LNCAP (cell line): ENCODE measurements around the gene PLA2G2C.

ENCODE experiments used
- TF ChIP-seq, protein P1 (sequence below): fragments of 450-650 bp; IDR thresholded peaks from 2 replicates; pipeline ENCODE4 v1.5.1; 2017; ENCODE audit warnings: mild to moderate bottlenecking

The PLA2G2C gene

DNA sequence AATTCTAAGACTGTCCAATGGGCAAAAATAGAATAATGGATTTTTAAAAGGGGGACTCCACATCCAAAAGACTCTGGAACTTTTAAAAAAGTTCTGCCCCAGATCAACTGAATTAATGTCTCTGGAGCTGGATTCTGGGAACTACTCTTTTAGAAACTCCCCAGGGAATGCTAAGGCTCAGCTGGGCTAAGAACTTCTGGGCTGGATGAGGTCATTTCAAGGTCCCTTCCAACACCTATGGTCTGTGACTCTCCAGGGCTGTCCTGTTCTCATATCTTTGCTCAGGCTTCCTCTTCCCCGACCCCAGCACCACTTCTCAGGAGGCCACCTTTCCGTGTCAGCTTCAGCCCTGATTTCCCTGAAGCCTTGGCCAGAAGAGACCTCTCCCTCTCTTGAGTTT, 13.5 kb upstream of the PLA2G2C start:
- TF ChIP-seq, protein P1, sequence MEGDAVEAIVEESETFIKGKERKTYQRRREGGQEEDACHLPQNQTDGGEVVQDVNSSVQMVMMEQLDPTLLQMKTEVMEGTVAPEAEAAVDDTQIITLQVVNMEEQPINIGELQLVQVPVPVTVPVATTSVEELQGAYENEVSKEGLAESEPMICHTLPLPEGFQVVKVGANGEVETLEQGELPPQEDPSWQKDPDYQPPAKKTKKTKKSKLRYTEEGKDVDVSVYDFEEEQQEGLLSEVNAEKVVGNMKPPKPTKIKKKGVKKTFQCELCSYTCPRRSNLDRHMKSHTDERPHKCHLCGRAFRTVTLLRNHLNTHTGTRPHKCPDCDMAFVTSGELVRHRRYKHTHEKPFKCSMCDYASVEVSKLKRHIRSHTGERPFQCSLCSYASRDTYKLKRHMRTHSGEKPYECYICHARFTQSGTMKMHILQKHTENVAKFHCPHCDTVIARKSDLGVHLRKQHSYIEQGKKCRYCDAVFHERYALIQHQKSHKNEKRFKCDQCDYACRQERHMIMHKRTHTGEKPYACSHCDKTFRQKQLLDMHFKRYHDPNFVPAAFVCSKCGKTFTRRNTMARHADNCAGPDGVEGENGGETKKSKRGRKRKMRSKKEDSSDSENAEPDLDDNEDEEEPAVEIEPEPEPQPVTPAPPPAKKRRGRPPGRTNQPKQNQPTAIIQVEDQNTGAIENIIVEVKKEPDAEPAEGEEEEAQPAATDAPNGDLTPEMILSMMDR = no peak

DNA sequence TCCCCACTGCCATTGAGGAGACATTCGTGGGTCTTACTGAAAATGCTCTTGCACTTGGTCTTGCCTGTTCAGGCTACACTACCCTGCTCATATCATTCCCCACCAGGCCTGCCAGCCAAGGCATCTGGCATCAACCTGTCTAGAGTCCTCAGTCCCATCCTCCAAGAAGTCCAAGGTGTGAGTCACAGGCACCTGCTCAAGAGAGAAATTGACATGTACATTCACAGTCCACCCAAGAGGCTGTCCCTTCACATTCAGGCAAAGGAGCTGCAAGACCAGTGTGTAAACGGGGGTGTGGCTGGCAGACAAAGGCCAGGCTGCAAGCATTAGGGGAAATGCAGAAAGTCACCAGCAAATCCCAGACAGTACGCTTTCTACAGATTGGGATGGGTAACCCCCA, 13.1 kb upstream of the PLA2G2C start:
- TF ChIP-seq, protein P1 = no peak

DNA sequence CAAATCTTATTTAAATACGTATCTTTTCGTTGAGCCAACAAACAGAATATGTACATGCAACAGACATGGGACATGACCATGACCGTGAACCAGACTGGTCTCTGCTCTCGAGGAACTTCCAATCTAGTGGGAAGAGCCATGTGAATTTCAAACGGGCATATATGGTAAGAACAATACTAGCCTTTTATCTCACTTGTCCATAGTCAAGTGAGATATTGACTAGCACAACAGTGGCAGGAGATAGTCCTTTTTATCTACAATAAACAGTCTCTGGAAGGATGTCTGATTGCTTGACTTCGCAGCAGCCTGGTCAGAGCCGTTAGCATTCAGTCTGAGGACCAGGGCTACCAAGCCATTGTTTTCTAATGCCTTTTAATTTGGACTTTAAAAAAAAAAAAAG, 12.6 kb upstream of the PLA2G2C start:
- TF ChIP-seq, protein P1 = no peak

DNA sequence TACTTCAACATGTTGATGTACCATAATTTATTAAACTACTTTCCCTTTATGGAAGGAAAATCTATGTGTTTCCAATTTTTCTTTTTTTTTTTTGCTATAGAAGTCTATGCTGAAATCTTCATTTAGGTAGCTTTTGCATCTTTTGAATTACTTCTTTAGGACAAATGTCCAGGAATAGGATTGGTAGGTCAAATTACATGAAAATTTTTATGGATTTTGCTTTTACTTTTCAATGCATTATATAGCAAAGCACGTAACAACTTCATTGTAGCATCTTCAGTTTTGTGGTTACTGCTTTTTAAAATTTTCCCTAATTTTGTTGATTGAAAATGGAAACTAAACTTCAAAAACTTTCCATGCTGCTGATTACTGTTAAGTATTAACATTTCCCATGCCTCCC, 12.0 kb upstream of the PLA2G2C start:
- TF ChIP-seq, protein P1 = no peak

DNA sequence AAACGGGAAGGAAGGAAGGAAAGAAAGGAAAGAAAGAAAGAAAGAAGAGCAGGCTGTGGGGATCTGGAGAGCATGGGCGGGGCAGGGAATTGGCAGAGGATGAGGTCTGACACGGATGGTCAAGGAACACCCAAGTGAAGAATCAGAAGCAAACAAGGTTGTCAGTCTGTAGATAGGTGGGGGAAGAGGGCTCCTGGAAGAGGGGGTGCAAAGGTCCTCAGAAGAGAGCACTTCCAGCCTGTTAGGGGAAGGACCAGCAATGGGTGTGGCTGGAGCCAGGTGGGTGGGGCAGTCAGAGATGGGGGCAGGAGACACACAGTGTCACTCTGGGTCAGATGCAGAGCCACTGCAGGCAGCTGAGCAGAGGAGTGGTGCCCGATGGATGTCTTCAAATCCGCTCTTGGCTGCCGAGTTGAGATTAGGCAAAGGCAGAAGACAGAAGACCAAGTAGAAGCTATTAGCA, 11.0 kb upstream of the PLA2G2C start:
- TF ChIP-seq, protein P1 = no peak

DNA sequence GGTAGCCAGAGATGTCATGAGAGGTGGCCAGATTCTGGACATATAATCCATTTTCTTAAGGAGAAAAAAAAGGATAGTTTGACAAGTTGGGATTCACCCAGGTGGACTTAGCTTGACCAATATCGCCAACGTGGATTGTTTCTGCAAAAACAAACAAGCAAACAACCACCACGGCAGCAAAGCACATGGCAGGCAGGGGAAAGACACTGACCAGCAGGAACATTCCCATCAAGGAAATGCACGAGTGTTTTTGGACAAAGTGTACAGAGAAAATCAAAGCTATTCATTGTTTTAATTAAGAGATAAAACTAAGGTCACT, 9.1 kb upstream of the PLA2G2C start:
- TF ChIP-seq, protein P1 = no peak; the same call in 1 of the 2 replicates

DNA sequence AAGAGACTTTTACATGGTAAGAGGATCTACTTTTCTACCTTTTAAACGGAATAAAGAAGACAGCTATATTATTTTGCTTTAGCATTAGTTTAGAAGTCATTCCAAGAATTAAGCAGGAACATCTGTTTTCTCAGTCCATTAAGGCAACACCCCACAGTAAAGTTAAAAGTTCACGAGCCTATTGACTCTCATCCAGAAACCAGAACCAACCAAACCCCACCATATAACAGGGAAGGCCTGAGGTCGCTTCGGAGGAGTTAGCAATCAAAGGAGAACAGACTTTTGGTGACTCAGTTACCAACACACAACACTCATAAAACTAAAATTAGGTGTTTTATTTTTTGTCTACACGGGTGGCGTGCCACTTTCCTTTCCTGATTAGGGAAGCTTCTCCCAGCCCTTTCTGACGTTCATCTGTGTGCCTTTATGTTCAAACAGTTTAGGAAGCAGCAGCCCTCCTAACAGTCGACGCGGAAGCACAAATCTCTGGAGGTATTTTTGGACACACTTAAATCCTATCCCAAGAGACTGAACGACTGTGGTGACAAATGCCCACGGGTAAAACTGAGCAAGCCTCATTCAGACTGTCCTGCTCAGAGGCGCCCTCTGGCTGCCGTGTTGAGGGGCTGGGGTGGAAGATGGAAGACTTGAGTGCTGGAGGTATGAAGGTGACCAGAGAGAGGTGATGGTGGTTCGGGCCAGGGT, 8.6 kb upstream of the PLA2G2C start:
- TF ChIP-seq, protein P1 = peak; percentile 67

DNA sequence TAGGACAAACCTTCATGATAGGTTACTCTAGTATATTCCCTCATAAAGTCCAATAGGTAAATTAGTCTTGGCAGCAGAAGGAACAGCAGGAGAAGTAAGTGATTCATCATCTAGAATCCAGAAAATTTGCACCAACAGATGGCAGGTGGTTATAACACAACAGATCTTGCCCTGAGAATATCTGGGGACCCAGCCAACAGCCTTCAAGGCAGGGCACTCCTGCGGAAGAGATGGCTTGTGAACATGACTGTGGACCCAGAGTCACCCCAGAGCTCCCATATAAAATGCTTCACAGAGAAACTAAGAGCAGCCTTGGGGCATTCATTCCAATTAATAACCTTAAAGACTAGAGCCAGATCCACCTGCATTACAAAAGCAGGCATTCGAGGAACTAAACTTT, 7.9 kb upstream of the PLA2G2C start:
- TF ChIP-seq, protein P1 = no peak
